Cardiac fibroblast (primary cell): ENCODE measurements around the gene LRRN2.

Experiments used
- DNase-seq, 2 donors: peaks; one replicate each; pipeline versions ENCODE4 v3.0.0 to v3.0.0-alpha.2; 2010; ENCODE audit warnings: low read depth in 2 of 2
- H3K4me3 ChIP-seq, 2 donors: replicated peaks in 1 of 2; 1 replicate in 1 of 2; 2 replicates in 1 of 2; pipeline ENCODE4 v1.5.1; 2011; ENCODE audit warnings: low read depth in 2 of 2, low read length in 2 of 2, mild to moderate bottlenecking in 2 of 2, moderate library complexity in 1 of 2
- CTCF ChIP-seq: IDR thresholded peaks from one replicate; pipeline ENCODE4 v1.5.1; 2011; ENCODE audit warnings: low read depth, mild to moderate bottlenecking, low read length, inconsistent platforms

LRRN2 gene

DNA sequence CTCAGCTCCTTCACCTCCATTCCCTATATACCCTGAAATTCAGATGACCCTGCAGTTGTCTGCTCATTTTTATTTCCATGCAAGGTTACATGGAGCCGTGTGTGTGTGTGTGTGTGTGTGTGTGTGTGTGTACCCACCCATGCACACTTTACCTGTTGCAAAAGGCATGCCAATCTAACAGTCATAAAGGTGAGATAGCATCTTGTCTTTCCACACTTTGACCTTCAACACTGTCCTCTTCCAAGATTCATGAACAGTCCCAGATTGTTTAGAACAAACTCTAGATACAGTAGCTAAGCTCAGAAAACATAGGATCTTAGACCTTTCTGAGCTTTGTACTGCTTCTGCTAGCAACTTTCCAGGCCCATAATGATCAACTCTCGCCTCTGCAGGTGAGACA is 9.5 kb downstream of the LRRN2 start:
- DNase-seq, result no peak
- TF ChIP-seq CTCF, result no peak
- no peak overlapping the region for H3K4me3 ChIP-seq

GRCh38 chr1:204673909-204674649 is 11.5 kb downstream of the LRRN2 start:
- no peak overlapping the region for H3K4me3 ChIP-seq
- no peak for TF ChIP-seq CTCF
- DNase-seq, result no peak

- TF ChIP-seq CTCF, result no peak
- H3K4me3 ChIP-seq, result no peak overlapping the region
- no peak for DNase-seq
These were observed 12.3 kb downstream of the LRRN2 start for GRCh38 chr1:204673209-204673608.

DNA sequence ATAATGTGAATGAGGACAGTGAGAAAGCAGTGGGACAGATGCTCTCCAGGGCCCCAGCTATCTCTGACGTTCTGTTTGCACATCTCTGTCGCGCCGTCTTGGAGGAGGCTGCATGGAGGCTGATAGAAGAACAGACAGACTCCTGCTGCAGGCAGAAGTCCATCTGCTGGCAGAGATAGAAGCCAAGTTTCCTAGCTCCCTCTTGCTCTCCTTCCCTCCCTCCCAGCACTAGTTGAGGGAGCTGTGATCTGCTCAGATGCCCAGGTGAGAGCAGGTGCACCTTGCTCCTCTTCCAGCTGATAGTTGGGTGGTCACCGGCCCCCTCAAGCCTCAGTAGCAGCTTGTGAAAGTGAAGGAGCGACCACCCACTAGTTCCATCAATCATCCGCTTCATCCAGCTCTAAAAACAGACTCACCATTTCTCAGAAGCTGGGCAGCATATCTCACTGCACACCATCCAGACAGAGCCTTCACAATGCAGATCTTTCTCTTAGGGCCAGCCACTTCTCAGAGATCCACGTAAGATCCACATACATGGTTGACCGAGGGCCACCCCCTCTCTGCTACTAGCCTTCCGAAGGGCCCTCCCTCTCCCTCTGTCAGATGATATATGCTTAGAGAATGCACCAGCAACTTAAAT is 12.9 kb downstream of the LRRN2 start:
- no peak for TF ChIP-seq CTCF

DNA sequence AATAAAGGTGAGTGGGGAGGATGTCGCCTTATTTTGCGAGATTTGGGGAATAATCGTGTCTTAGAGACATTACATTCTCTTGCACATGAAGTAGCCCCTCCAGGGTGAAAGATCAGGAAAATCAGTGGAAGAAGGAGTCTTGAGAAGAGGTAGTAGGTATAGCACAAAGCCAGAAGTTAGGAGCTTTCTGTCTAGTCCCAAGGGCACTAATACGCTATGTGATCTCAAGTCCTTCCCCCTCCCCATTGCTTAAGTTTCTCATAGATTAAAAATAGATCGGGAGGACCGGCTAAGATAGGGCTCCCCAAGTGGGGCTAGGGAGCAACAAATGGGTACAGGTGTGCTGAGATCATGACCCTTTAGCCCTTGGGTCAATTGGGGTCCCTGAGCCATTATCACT is 13.5 kb downstream of the LRRN2 start:
- TF ChIP-seq CTCF, result no peak
- DNase-seq, result no peak
- no peak overlapping the region for H3K4me3 ChIP-seq

More for the DNA sequence above, 12.9 kb downstream of the LRRN2 start:
- no peak for DNase-seq
- H3K4me3 ChIP-seq, result no peak overlapping the region

DNA sequence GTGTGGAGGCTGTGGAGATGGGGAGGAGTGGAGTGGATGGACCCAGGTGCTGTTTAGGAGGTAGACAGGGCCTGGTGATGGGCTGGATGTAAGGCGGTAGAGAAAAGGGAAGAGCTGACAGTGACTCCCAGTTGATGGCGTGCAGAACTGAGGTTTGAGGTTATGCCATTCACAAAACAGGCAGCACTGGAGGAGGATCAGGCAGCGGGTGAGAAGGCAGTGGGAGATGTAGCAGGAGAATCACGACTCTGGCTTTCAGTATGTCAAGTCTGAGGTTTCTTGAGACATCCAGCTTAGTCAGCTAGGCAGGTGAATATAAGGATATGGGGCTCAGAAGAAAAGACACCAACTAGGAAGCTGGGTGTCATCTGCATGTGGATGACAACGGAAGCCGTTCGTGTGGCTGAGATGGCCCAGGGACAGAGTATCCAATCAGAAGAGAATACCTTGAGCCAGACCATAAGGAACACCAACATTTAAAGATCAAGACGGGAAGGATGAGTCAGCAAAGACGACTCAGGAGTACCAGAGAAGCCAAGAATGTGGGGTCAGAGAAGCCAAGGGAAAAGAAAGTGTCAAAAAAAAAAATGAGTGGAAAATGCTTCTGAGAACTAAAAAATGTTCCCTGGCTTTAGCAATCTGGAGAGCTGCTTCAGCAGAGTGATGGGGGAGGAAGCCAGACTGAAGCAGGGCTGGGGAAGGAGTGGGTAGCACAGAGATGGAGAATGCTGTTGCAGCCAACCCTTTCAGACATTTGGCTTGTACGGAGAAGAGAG is 15.2 kb downstream of the LRRN2 start:
- peak; percentile 53 to 63 for DNase-seq
- TF ChIP-seq CTCF, result no peak

More for the DNA sequence above, 15.2 kb downstream of the LRRN2 start:
- H3K4me3 ChIP-seq, result no peak overlapping the region
